NT2/D1 (cell line): ENCODE data around the gene CCDC88C.

Source experiments
- DNase-seq: peaks from one replicate; pipeline ENCODE4 v3.0.0-alpha.2; 2011; ENCODE audit warnings: low read depth, low spot score
- H3K27me3 ChIP-seq: 2 replicates; pipeline ENCODE4 v1.6.0; 2011; ENCODE audit warnings: mild to moderate bottlenecking; ENCODE audit not compliant: insufficient read length, insufficient read depth
- H3K36me3 ChIP-seq: 2 replicates; pipeline ENCODE4 v1.6.1; 2011; ENCODE audit warnings: mild to moderate bottlenecking, low read length, mixed read lengths; ENCODE audit not compliant: insufficient read depth, insufficient read length
- H3K4me1 ChIP-seq: 2 replicates; pipeline ENCODE4 v1.5.1; 2011; ENCODE audit not compliant: insufficient read depth, insufficient read length
- H3K4me3 ChIP-seq: 2 replicates; pipeline ENCODE4 v1.5.1; 2011; ENCODE audit warnings: low read depth; ENCODE audit not compliant: insufficient read length
- H3K9ac ChIP-seq: 2 replicates; pipeline ENCODE4 v1.6.0; 2011; ENCODE audit warnings: low read depth; ENCODE audit not compliant: insufficient read length
- H3K9me3 ChIP-seq: 2 replicates; pipeline ENCODE4 v1.5.1; 2011; ENCODE audit warnings: mild to moderate bottlenecking, low read length; ENCODE audit not compliant: insufficient read depth
- SUZ12 ChIP-seq: IDR thresholded peaks from 2 replicates; pipeline ENCODE4 v1.6.1; 2011; ENCODE audit not compliant: insufficient read length, insufficient read depth; ENCODE audit errors: extremely low read depth
- YY1 ChIP-seq: IDR thresholded peaks from 2 replicates; pipeline ENCODE4 v1.6.1; 2011; ENCODE audit not compliant: insufficient read length, insufficient read depth
- ZNF274 ChIP-seq: IDR thresholded peaks from 2 replicates; pipeline ENCODE4 v1.6.1; 2011; ENCODE audit warnings: mild to moderate bottlenecking, low read depth, low read length

The CCDC88C gene

DNA sequence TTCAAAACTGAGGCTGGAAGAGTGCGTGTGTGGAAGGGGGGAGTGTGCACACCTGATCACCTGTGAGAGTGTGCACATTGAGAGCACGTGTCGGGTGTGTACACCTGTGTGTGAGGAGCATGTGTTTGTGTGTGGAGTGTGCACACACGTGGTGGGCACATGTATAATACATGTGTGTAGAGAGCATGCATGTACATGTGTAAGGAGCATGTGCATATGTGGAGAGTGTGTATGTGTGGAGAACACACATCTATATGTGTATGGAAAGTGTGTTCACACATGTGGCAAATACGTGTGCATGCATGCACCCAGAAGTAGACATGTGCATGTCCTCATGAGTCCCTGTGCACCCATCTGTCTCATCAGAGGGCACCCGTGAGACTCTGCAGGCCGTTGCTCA is 110.0 kb downstream of the CCDC88C start:
- Histone ChIP-seq H3K4me1 (peaks cover 8% of the 10 kb centered on the region), H3K9ac (no peak overlapping the region), H3K27me3 (no peaks in the 10 kb centered on the region), H3K9me3 (peaks cover 12% of the 10 kb centered on the region; the same call in 1 of the 2 replicates), H3K4me3 (no peak overlapping the region), H3K36me3 (peaks cover 46% of the 10 kb centered on the region)
- TF ChIP-seq ZNF274 (no peak), SUZ12 (no peak), YY1 (no peak)
- no peak for DNase-seq

DNA sequence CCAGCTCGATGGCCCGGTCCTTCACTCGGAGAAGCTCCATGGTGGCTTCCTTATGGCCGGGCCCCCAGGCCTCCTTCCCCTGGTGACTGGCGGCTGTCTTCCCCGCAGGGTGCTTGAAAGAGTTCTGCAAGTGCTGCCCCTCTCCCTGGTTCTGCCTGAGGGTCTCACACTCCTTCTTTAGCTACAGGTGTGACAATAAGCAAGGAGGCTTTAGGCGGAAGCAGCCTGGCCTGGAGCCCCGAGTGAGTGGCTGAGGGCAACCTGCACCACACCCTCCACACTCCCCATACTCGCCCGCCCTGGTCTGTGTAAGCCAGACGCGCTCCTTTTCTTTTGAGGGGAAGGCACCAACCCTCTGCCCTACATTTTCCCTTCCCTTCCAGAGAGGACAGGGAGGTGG is 110.6 kb downstream of the CCDC88C start:
- Histone ChIP-seq H3K4me1 (peaks cover 8% of the 10 kb centered on the region), H3K9me3 (peaks cover 6% of the 10 kb centered on the region; the same call in 1 of the 2 replicates), H3K9ac (no peak overlapping the region), H3K4me3 (no peak overlapping the region), H3K36me3 (peaks cover 50% of the 10 kb centered on the region), H3K27me3 (no peaks in the 10 kb centered on the region)
- TF ChIP-seq YY1 (no peak), ZNF274 (no peak), SUZ12 (no peak)
- no peak for DNase-seq

DNA sequence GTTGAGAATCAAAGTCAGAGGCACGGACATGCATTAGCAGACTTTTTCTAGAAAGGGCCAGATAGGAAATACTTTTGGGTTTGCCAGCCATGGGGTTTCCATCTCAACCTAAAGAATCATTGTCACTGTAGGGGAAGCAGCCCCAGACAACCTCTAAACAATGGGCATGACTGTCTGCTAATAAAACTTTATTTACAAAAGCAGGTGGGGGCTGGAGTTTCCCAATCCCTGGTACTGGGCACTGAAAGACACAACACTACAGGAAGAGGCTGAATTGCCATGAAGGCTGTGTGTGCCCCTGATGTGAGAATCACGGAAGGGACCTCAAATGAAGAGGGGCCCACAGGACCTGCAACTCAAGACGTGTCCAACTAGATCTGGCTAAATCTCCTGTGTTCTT is 111.1 kb downstream of the CCDC88C start:
- no peak overlapping the region for H3K9ac ChIP-seq
- peaks cover 4% of the 10 kb centered on the region; the same call in 1 of the 2 replicates for H3K9me3 ChIP-seq
- TF ChIP-seq SUZ12 (no peak), ZNF274 (no peak), YY1 (no peak)
- H3K4me1 ChIP-seq: peaks cover 8% of the 10 kb centered on the region
- peaks cover 54% of the 10 kb centered on the region for H3K36me3 ChIP-seq
- DNase-seq: no peak
- H3K27me3 ChIP-seq: no peaks in the 10 kb centered on the region
- H3K4me3 ChIP-seq: no peak overlapping the region

DNA sequence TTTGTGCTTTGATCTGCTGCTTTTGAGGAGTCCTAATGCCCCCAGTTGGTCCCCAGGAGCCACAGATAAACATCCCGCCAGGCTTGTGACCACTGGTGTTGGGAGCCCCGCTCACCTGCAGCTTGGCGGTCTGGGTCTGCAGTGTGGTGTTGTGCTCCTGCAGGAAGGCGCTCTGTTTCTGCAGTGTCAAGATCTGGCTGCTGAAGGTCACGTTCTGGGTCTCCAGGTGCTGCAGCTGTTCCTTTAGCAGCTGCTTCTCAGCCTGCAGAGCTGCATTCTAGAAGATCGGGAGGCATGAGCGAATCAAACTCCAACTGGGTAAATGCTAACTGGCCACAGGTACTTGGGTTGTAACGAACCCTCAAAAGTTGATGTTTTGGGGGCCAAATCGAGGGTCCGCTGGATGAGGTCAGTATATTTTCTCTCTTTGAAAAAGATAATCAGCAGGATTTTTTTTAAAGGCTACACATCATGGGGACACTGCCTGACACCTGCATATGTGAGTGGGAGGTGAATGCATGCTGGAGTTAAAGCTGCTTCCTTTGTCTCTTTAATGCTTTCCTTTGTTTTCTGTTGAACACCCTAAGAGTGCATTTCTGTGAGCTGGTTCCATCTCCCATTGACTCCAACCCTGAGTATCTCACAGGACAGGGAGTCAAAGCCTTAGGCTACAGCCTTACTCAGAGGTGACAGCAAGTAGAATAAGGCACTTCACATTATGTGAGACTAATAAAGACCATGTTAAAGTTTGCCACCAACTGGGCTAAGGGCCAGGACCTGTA is 111.8 kb downstream of the CCDC88C start:
- Histone ChIP-seq H3K4me1 (peaks cover 8% of the 10 kb centered on the region), H3K9me3 (no peaks in the 10 kb centered on the region), H3K9ac (no peak overlapping the region), H3K4me3 (no peak overlapping the region), H3K36me3 (peaks cover 47% of the 10 kb centered on the region), H3K27me3 (no peaks in the 10 kb centered on the region)
- TF ChIP-seq ZNF274: no peak
- no peak for TF ChIP-seq SUZ12
- no peak for TF ChIP-seq YY1
- peak; percentile 62 for DNase-seq

DNA sequence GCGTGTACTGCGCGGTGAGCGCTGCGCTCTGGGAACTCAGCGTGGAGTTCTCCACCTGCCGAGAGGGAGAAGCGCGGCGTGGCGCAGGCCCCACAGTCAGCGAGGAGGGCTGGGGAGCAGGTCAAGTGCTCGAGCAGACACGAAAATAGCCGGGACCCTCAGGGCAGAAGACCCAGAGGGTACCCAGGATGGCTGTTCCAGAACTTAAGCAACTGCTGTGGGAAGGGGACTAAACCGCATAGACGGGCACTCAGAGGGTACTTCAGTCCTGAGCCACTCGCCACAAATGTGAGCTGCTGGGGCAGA is 113.7 kb downstream of the CCDC88C start:
- peaks cover 43% of the 10 kb centered on the region for H3K36me3 ChIP-seq
- no peak overlapping the region for H3K4me3 ChIP-seq
- no peak for TF ChIP-seq SUZ12
- TF ChIP-seq ZNF274: no peak
- TF ChIP-seq YY1: no peak
- no peaks in the 10 kb centered on the region for H3K27me3 ChIP-seq
- DNase-seq: no peak
- peak overlapping the region; percentile 86 for H3K9ac ChIP-seq
- H3K9me3 ChIP-seq: no peaks in the 10 kb centered on the region
- H3K4me1 ChIP-seq: peaks cover 8% of the 10 kb centered on the region

DNA sequence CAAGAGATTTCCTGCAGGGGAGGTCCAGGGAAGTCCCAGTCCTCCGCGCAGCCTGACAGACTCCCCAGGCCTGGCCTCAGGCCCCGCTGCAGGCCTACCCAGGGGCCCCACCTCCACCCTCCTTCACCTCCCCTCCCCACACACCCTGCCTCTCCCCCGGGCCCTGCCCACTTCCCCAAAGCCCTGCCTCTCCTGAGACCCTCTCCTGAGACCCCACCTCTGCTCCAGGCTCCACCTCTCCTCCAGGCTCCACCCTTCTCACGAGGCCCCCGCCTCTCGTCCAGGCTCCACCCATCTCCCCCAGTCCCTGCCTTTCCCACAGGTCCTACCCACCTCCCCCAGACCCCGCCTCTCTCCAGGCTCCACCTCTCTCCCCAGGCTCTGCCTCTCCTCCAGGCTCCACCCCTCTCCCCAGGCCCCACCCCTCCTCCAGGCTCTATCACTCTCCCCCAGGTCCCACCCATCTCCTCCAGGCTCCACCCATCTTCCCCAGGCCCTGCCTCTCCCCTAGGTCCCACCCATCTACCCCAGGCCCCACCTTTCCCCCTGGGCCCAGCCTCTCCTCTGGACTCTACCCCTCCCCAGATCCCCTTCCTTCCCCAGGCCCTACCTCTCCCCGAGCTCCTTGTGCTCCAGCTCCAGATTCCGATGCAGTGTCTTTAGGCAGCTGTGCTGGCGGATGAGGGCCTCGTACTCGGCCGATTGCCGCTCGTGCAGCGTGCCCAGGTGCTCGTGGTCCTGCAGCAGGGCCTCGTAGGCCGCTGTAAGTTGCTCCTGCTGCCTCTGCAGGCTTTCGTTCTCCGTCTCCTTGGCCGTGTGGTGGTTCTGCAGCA is 114.3 kb downstream of the CCDC88C start:
- Histone ChIP-seq H3K36me3 (peaks cover 42% of the 10 kb centered on the region), H3K9ac (peak overlapping the region; percentile 86), H3K27me3 (no peaks in the 10 kb centered on the region), H3K4me1 (peaks cover 8% of the 10 kb centered on the region), H3K9me3 (no peaks in the 10 kb centered on the region), H3K4me3 (no peak overlapping the region)
- TF ChIP-seq SUZ12 (no peak), ZNF274 (no peak), YY1 (no peak)
- DNase-seq: peak; percentile 76

DNA sequence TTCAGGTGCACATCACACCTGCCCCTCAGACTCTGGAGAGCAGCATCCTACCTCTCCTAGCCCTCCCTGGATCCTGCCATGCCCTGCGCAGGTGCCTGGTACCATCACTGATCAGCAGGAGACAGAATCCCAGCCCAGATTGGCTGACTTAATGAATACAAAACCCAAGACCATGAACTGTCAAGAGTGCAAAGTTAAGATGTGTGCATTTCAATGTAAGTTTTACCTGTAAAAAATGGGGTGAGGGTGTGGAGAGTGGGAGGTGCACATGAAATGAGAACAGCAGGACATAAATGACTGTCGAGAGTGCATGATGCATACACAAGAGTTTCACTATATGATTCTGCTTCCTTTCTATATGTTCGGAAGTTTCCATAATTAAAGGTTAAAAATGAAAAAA is 115.2 kb downstream of the CCDC88C start:
- no peak for TF ChIP-seq SUZ12
- no peak for TF ChIP-seq ZNF274
- TF ChIP-seq YY1: no peak
- no peak for DNase-seq
- H3K27me3 ChIP-seq: no peaks in the 10 kb centered on the region
- H3K36me3 ChIP-seq: peaks cover 36% of the 10 kb centered on the region
- no peak overlapping the region for H3K9ac ChIP-seq
- peaks cover 8% of the 10 kb centered on the region for H3K4me1 ChIP-seq
- no peak overlapping the region for H3K4me3 ChIP-seq
- H3K9me3 ChIP-seq: no peaks in the 10 kb centered on the region
